GM19324 (cell line): ENCODE measurements around the gene SLC38A3.

Source experiments
- ATAC-seq: cut with Tn5 transposase; IDR thresholded peaks from one replicate; pipeline ENCODE4 v1.9.1; 2021; ENCODE audit warnings: mild to moderate bottlenecking, moderate library complexity; ENCODE audit not compliant: unreplicated experiment, low FRiP score

SLC38A3 gene

GRCh38 chr3:50168791-50169190, 36.3 kb upstream of the SLC38A3 start:
- ATAC-seq = no peak

GRCh38 chr3:50169232-50169832, 35.7 kb upstream of the SLC38A3 start:
- ATAC-seq = no peak

GRCh38 chr3:50169858-50170257, 35.2 kb upstream of the SLC38A3 start:
- no peak for ATAC-seq

GRCh38 chr3:50170689-50171088, 34.4 kb upstream of the SLC38A3 start:
- ATAC-seq = no peak

- no peak for ATAC-seq
Observed at GRCh38 chr3:50171540-50172301, 33.4 kb upstream of the SLC38A3 start.

GRCh38 chr3:50172626-50173220, 32.3 kb upstream of the SLC38A3 start:
- ATAC-seq = no peak

- ATAC-seq = no peak
Observed at GRCh38 chr3:50173685-50174516, 31.2 kb upstream of the SLC38A3 start.

- no peak for ATAC-seq
Observed at GRCh38 chr3:50174517-50174895, 30.6 kb upstream of the SLC38A3 start.

GRCh38 chr3:50174947-50175524, 30.0 kb upstream of the SLC38A3 start:
- ATAC-seq = no peak

GRCh38 chr3:50177346-50177745, 27.7 kb upstream of the SLC38A3 start:
- no peak for ATAC-seq

- ATAC-seq = no peak
Observed at GRCh38 chr3:50179710-50180109, 25.4 kb upstream of the SLC38A3 start.

- ATAC-seq = no peak
Observed at GRCh38 chr3:50181985-50182384, 23.1 kb upstream of the SLC38A3 start.

GRCh38 chr3:50182533-50183099, 22.5 kb upstream of the SLC38A3 start:
- ATAC-seq = no peak

GRCh38 chr3:50183755-50184154, 21.3 kb upstream of the SLC38A3 start:
- no peak for ATAC-seq

GRCh38 chr3:50184242-50184978, 20.7 kb upstream of the SLC38A3 start:
- no peak for ATAC-seq

- ATAC-seq = no peak
Observed at GRCh38 chr3:50185230-50185629, 19.8 kb upstream of the SLC38A3 start.

- no peak for ATAC-seq
Observed at GRCh38 chr3:50186096-50186495, 19.0 kb upstream of the SLC38A3 start.

GRCh38 chr3:50187750-50188149, 17.3 kb upstream of the SLC38A3 start:
- ATAC-seq = no peak

GRCh38 chr3:50189274-50189673, 15.8 kb upstream of the SLC38A3 start:
- no peak for ATAC-seq

- no peak for ATAC-seq
Observed at GRCh38 chr3:50189989-50190388, 15.1 kb upstream of the SLC38A3 start.
